NCI-H345 treated with DMSO at 0.1 percent for 48 hours (cell line): ENCODE data around the gene EEF2K.
"Not testable (repeated sequence)": the region's sequence is repeated elsewhere in the genome, so short reads cannot be mapped to it uniquely, and the experiment has no call there.

Experiments
- DNase-seq: peaks from one replicate; lab custom pipeline; 2025; ENCODE audit not compliant: unreplicated experiment; lab: John Stamatoyannopoulos, UW

EEF2K gene

DNA sequence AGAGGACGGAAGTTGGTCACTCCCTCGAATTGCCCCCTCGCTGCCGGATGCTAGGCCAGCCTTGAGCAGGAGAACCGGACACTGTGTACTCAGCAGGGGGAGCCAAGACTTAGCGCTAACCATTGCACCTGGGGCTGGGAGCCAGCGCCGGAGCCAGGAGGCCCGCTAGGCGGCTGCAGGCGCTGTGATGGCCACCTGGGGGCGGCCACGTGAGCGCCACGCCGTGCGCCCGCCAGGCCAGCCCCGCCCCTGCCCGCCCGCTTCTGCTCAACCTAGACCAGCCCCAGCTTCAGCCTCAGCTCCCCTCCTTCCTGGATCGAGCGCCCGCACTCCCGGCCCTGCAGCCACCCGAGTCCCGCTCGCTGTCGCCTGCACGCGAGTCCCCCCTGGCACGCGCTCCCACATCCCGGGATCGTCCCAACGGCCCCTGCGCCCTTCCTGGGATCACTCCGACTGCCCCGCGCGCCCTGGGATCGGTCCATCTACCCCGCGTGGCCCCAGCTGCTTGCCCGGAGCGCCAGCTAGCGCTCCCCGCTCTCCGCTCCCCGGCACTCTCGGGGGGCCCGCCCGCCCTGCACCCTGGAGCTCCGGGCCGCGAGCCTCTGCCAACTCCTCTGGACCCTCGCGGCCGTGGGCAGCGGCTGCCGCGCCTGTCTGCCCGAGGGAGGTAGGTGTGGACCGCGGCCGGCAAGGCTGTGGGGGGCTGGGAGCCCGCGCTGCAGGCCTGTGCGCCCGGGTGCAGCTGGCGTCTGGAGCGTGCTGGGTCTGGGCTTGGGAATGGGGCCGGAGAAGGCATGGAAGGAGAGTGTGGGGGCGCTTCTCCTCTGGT, at the start of gene EEF2K:
Gene EEF2K (plus strand): TSS at position 266 of the 829 bp plus-strand sequence. CDS start 19,452 bp downstream, outside the sequence.
- peak; percentile 68 for DNase-seq

DNA sequence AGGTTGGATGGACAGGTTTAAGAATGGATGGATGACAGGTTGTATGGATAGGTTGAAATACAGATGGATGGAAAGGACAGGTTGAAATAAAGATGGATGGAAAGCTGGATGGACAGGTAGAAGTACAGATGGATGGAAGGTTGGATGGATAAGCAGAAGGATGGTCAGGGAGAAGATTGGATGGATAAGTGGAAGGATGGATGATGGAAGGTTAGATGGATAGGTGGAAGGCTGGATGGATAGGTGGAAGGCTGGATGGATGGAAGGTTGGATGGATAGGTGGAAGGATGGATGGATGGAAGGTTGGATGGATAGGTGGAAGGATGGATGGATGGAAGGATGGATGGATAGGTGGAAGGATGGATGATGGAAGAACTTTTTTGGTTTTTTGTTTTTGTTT, 44.7 kb upstream of the EEF2K start:
- DNase-seq: no peak

DNA sequence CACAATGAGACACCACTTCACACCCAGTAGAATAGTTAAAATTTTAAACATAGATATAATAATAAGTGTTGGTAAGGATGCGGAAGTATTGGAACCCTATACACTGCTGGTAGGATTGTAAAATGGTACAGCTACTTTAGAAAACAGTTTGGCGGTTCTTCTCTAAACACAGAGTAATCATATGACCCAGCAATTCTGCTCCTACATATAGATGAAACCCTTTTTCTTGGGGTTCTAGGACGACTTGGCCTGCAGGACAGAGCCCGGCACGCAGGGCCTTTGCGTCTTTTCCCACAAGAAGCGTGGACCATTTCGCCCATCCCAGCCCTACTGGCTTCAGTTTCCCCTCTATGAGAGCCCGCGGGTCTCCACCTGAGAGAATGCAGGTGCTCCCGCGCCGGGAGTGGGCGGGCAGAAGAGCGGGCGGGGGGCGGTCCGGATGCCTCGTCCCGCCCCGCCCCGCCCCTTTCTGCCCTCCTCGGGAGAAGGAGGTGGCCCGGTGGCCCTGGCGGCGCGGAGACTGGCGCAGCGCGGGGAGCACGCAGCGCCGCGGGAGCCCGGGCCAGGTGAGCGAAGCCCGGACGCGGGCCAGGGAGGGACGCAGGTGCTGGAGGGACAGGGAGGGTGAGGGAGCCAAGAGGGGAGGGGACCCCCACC, 44.0 kb upstream of the EEF2K start, which contains the start of gene SDR42E2:
Gene SDR42E2 (plus strand): TSS at position 508 of the 657 bp plus-strand sequence. CDS start 3,077 bp downstream, outside the sequence.
- DNase-seq: no peak

DNA sequence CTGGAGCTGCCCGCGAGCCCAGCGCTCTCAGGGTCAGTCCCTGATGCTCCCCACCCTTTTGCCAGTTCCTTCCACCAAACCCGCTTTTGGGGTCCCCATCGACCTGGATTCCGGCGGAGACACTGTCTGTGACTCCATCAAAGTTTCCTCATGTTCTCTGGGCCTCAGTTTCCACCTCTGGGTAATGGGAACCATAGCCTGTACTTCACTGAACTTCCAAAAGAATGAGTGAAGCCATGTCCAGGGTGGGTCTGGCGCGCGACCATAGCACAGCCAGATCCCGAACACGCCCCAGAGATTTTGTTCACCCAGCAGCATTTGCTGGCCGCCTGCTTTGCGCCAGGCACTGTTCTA, 43.4 kb upstream of the EEF2K start:
- no peak for DNase-seq

DNA sequence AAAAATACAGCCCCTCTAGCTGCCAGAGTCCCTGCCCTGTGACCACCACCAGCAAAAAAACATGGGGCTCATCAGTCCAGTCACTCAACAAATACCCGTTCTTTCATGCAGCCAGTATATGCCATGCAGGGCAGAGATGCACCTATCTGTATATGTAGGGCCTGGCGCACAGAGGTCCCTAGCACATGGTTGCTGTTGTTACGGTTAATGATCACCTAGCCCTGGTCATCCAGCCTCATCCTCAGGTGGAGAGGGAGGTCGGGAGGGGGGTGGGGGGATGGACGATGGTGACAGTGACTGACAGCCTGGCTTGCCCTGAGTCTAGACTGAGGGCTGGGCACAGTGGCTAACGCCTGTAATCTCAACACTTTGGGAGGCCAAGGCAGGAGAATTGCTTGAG, 42.3 kb upstream of the EEF2K start:
- no peak for DNase-seq

DNA sequence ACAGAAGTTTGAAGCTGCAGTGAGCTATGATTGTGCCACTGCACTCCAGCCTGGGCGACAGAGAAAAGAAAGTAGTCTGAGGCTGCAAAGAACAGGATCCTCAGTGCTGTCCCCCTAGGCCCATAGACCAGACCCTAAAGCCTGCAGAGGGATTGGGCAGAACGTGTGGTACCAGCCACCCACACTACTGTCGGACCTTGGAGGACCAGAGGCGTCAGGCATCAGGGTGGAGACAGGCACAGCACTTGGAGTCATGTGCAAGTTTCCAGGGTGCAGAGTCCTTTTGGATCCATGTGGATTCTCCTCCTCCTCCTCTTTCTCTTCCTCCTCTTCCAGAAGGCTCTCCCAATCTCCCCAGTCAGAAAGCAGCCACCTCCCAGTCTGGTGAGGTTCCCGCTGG, 41.6 kb upstream of the EEF2K start:
- no peak for DNase-seq

DNA sequence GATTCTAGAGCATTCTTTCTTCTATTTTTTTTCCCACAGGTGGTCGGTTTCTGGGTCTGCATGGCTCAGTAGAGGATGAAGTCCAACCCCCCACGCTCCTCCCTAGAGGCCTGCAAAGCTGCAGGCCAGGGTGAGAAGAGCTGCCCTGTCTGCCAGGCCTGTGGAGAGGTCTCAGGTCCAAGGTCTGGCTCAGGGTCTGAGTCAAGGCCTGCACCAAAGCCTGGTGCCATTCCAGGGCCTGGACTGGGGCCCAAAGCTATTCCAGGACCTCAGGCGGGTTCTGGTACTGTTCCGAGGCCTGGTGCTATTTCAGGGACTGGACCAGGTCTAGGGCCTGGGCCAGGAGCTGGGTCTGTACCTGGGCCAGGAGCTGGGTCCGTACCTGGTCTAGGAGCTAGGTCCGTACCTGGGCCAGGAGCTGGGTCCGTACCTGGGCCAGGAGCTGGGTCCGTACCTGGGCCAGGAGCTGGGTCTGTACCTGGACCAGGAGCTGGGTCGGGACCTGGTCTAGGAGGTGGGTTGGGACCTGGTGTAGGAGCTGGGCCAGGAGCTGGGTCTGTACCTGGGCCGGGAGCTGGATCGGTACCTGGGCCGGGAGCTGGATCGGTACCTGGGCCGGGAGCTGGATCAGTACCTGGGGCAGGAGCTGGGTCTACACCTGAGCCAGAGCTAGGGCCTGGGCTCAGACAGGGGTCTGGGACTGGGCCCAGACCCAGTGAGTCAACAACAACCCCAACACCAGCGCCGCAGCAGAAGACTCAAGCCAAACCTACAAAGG, 40.4 kb upstream of the EEF2K start:
- no peak for DNase-seq

DNA sequence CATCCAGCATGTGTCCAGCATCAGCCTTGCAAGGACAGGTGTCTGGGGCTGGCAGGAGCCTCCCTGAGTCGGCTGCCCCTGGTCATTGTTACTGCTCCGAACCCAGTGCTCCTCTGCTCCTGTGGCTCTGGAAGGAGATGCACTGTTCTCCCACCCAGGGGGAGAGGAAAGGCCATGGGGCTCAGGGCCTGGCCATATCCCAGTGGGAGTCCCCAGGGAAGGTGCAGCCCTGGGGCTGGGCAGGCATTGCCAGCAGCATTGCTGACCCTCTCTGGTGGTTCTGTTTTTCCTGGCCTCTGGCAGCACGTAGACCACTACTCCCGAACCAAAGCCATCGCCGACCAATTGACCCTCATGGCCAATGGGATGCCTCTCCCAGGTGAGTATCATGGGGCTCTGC, 34.1 kb upstream of the EEF2K start:
- no peak for DNase-seq

DNA sequence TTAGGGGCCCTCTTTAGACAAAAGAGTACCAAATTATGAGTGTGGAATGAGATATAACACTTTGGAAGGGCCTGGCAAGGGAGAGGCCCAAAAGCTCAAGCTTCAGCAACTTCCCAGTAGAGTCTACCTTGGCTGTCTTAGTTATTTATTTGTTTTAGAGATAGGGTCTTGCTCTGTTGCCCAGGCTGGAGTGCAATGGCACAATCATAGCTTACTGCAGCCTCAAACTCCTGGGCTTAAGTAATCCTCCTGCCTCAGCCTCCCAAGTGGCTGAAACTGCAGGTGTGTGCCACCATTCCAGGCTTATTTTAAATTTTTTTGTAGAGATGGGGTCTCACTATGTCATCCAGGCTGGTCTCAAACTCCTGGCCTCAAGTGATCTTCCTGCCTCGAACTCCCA, 33.4 kb upstream of the EEF2K start:
- DNase-seq: not testable (repeated sequence)

DNA sequence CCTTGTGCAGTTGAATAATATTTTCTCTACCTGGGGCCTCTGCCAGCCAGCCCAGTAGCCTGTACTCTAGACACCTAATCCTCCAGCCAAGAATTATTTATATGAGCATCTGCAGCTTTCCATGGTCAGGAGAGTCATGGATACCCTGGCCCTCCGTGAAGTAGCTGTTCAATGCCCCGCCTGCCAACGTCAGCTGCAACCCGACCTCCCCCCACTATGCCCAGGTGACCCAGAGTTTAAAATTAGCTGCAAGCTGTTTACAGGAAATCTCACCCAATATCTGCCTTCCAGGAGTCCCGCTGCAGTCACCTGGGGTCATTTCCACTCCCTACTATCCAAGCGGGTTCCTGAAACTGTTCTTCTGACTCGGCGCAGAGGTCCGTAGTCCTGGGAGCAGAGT, 31.4 kb upstream of the EEF2K start:
- DNase-seq: no peak

DNA sequence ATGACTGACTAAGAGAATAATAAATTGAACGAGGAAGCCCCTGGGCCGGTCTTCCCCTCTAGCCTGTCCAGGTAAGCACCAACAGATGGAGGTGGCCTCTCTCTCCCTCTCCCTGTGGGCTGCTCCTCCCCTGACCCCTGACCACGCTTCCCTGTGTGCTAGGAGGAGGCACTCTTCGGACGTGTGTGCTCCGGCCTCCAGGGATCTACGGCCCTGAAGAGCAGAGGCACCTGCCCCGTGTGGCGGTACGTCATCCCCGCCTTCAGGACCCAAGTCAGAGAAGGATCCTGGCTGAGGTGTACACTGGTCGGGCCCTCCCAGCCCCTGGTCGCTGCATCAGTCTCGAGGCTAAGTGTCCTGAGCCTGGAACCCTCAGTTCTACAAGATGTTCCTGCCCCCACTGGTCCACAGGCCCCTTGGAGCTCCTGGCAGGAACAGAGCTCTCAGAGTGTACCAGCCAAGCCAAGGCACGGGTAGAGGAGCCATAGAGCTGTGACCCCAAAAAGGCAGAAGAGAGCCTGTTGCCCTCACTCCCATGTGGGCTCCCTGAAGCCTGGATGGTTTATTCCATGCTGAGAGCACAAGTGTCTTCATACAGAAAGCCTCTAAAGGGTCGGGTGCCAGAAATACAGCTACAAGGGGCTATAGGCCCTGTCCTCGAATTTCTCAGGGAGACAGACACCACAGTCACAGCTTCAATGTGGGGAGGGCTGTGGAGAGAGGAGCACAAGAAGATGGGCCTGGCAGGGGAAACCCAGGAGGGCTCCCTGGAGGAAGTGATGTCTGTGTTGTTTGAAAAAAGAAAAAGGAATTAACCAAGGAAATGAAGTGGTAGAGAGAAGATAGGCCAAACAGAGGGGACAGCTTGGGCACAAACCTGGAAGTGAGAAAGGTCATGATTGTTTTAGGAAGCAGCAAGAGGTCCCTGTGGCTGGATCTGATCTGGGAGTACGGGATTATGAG, 27.8 kb upstream of the EEF2K start:
- DNase-seq: no peak

DNA sequence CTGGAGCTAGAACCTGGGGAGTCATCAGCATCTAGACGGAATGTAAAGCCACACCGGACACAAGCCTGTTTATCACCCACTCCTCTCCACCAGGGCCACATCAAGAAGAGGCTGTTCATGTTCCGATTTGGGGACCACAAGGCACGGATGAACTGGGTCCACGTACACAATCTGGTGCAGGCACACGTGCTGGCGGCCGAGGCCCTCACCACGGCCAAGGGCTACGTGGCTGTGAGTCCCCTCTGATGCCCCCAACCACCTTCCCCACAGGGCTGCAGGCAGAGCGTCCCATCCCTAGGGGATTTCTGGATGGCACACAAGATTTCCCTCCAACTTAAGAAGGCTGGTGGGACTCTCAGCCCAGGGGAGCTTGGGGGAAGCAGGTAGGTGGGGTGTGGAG, 24.7 kb upstream of the EEF2K start:
- DNase-seq: no peak

DNA sequence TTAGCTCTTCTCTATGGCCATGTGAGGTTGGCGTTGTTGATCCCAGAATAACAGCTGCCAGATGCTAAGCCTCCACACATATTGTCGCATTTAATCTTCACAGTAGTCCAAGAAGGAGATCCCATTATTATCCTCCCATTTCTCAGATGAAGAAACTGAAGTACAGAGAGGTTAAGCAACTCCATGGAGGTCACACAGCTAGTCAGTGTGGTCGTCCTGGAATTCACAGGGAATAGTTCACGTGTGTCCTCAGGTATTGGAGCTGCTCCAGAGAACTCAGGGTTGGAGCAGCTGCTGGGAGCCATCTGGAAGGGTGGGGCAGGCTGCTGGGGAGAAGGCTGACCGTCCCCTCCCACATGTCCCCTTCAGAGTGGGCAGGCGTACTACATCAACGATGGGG, 24.2 kb upstream of the EEF2K start:
- DNase-seq: no peak

DNA sequence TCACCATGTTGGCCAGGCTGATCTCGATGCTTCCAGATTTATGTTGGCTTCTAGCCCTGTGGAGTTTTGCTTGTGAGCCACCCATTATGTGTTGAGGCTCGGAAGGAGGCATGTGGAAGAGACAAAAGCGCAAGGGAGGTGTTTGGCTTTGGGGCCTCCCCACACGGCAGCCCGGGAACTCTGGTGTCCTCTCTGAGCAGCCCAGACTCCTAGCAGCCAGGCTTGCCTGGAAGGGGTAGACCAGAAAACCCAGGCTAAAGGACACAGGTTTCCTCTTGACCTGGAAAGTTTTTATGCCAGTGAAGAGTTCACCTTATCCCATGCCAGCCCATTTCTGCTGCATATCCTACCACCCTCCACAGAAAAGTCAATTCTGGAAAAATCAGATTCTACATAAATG, 22.7 kb upstream of the EEF2K start:
- no peak for DNase-seq

DNA sequence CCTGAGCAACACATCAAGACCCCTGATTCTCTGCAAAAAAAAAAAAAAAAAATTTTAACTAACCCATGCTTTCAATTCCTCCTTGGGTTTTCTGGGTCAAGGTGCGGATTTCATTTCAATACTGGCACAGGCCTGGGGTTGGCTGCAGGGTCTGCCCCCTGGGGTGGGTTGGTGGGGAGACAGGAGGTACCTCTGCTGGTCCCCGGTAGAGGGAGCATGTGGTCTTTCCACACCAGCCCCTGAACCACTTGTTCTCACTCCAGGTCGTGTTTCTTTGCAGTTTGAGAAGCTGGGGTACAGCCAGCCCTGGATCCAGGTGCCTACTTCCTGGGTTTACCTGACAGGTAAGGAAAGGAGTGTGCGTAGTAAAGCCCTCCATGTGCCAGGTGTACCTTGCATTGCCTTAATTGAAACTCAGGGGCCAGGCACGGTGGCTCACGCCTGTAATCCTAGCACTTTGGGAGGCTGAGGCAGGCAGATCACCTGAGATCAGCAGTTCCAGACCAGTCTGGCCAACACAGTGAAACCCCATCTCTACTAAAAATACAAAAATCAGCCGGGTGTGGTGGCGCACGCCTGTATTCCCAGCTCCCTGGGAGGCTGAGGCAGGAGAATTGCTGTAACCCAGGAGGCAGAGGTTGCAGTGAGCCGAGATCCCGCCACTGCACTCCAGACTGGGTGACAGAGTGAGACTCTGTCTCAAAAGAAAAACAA, 22.0 kb upstream of the EEF2K start:
- DNase-seq: no peak

DNA sequence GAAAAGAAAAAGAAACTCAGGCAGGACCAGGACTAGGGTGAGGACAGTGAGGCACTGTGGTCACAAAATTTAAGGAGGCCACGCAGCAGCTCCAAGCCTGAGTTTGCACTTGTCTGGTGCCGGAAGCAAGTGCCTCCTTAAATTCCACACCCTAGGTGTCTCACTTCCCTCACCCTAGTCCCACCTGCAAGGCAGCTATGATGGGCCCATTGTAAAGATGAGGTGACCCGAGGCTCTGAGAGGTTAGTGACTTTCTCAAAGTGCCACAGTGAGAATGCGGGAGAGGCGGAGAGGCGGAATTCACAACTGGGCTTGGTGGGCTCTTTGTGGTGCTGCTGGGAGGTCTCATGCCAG, 21.5 kb upstream of the EEF2K start:
- DNase-seq: no peak

DNA sequence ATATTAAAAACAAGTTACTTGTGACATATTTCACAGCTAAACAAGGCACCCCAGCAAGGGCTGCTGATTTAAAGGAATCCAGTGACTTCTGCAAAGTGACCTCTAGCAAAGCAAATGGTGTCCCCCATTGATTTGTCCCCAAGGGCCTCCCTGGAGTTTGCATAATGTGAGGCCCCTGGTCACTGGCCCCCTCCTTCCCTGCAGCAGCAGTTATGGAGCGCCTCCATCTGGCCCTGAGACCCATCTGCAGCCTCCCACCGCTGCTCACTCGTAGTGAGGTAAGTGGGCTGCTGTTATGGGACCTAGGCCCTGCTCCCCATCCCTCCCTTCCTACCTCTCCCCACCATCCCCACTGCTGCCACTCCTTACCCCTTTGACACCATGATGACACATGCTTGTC, 19.6 kb upstream of the EEF2K start:
- no peak for DNase-seq

DNA sequence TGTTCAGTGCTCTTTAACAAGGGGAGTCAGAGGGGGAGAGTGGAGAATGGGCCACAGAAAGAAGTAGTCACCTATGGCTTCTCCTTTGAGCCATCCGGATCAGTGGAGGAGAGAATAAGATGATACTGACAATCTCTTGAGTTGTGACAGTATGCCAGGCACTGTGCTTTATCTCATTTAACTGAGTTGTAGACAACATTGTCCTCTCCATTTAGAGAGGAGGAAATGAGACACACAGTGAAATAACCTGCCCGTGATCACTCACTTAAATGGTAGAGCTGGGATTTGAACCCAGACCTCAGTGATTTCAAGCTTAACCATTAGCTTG, 17.8 kb upstream of the EEF2K start:
- DNase-seq: no peak

DNA sequence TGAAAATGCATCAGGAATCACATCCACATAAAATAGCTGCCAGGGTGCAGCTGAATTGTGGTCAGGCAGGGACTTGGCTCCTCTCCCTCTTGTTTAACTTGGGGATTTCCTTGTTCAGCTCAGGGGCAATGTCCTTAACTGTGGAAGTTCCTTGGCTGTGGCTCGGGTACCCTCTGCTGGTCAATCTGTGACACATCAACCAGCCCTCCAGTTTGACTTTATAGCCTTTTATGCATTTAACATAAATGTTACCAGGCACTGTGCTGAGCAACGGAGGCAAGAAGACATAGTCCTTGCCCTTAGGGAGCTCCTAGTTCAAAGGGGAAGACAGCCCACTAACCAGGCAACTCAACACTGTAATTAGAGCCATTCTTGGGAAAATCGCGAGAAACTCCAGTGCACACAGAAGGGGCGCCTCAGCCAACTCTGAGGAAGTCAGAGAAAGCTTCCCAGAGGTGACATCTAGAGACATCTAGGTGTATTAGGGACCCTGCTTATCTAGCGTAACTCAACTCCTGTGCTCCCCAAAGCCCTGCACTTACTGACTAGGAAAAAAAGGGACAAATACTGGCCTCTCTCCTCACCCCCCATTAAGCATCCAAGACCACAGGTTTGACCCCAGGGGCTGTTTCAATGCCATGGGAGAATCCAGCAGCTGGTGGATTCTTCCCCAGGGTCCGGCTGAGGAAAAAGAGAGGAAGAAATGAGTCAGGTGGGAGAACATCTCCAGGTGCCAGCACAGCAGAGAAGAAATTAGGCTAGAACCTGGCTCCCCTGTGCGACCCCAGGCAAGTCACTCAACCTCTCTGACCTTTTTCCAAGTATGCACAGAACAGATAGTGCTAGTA, 17.3 kb upstream of the EEF2K start:
- peak; percentile 50 for DNase-seq
